A549 (cell line): Measurements from ENCODE around the gene PRR14. TPM values are rescaled to one million over a fixed set of nuclear protein-coding genes. Genes with fewer than 3 reads are reported as not detected.

Experiments
- ATAC-seq, 2 experiments: fragments of 200-7000 bp in 1 of 2; fragments of >200 bp in 1 of 2; cut with Nextera tagmentation in 1 of 2; cut with Tn5 transposase in 1 of 2; 3 replicates each; pipeline versions ENCODE4 v1.8.0 to v1.9.1; 2018 to 2020; ENCODE audit warnings: mild to moderate bottlenecking in 1 of 2, moderate library complexity in 1 of 2
- CTCF ChIA-PET: fragments of 300-600 bp; sonication (Branson Sonifier 250); formaldehyde crosslinking; extraction: SDS; loops from one replicate; lab custom pipeline; 2021; ENCODE audit warnings: antibody characterized with exemption, inconsistent platforms; lab: Yijun Ruan, JAX
- POLR2A ChIA-PET: fragments of 350-600 bp; formaldehyde crosslinking; extraction: SDS; loops from one replicate; lab custom pipeline; 2021; ENCODE audit warnings: antibody characterized with exemption, inconsistent platforms; lab: Yijun Ruan, JAX
- DNase-seq, 2 experiments: peaks; one replicate each; pipeline versions ENCODE4 v3.0.0 to v3.0.0-alpha.2; 2011 to 2016; ENCODE audit warnings: low read depth in 1 of 2, low spot score in 1 of 2
- FAIRE-seq: peaks from 2 replicates; lab custom pipeline; 2011; peaks lifted over from hg19 to GRCh38; lab: Jason Lieb, UNC
- H3K27ac ChIP-seq, 2 experiments: fragments of >200 bp; sonication (Bioruptor Twin); formaldehyde crosslinking; 3 replicates each; pipeline ENCODE4 v1.5.1; 2016 to 2017
- H3K4me1 ChIP-seq: fragments of >200 bp; sonication (Bioruptor Twin); formaldehyde crosslinking; 3 replicates; pipeline ENCODE4 v1.6.1; 2016
- H3K4me2 ChIP-seq: fragments of >200 bp; sonication (Bioruptor Twin); formaldehyde crosslinking; 3 replicates; pipeline ENCODE4 v1.6.1; 2016
- H3K4me3 ChIP-seq: fragments of >200 bp; sonication (Bioruptor Twin); formaldehyde crosslinking; 3 replicates; pipeline ENCODE4 v1.5.1; 2016
- H3K9me3 ChIP-seq: fragments of >200 bp; sonication (Bioruptor Twin); formaldehyde crosslinking; 3 replicates; pipeline ENCODE4 v1.6.1; 2016
- CEBPB ChIP-seq, 2 experiments: fragments of >200 bp in 1 of 2; sonication (Bioruptor Twin) in 1 of 2; formaldehyde crosslinking in 1 of 2; IDR thresholded peaks; 2 replicates each; pipeline ENCODE4 v1.6.1; 2012 to 2016
- CHD4 ChIP-seq: fragments of 200-600 bp; sonication (generic); IDR thresholded peaks from 2 replicates; pipeline ENCODE4 v1.6.1; 2016; ENCODE audit warnings: antibody characterized with exemption, mild to moderate bottlenecking, borderline replicate concordance
- E2F6 ChIP-seq: IDR thresholded peaks from 2 replicates; pipeline ENCODE4 v1.6.1; 2012; ENCODE audit warnings: low read depth, borderline replicate concordance
- EHF ChIP-seq: fragments of 250-450 bp; sonication (Bioruptor Pico); IDR thresholded peaks from 2 replicates; pipeline ENCODE4 v1.5.0; 2020; ENCODE audit warnings: mild to moderate bottlenecking
- EHMT2 ChIP-seq: fragments of 200-600 bp; sonication (generic); IDR thresholded peaks from 2 replicates; pipeline ENCODE4 v1.6.1; 2016; ENCODE audit warnings: antibody characterized with exemption, low read depth, mild to moderate bottlenecking, moderate library complexity
- ELK1 ChIP-seq: fragments of 150-350 bp; IDR thresholded peaks from 2 replicates; pipeline ENCODE4 v1.6.1; 2014; ENCODE audit warnings: low read depth, mild to moderate bottlenecking, low read length
- ESRRA ChIP-seq: fragments of 150-350 bp; IDR thresholded peaks from 2 replicates; pipeline ENCODE4 v1.6.1; 2014; ENCODE audit warnings: mild to moderate bottlenecking, low read length, borderline replicate concordance
- FOSB ChIP-seq: fragments of 250-450 bp; sonication (Bioruptor Pico); IDR thresholded peaks from 2 replicates; pipeline ENCODE4 v1.5.0; 2020; ENCODE audit warnings: mild to moderate bottlenecking, moderate library complexity
- FOSL2 ChIP-seq, 2 experiments: fragments of 450-650 bp in 1 of 2; fragments of >200 bp in 1 of 2; sonication (Bioruptor Twin) in 1 of 2; formaldehyde crosslinking; IDR thresholded peaks; 2 replicates each; pipeline versions ENCODE4 v1.5.0 to v1.6.1; 2016 to 2020; ENCODE audit warnings: mild to moderate bottlenecking in 1 of 2, moderate library complexity in 1 of 2
- FOXS1 ChIP-seq: fragments of 250-450 bp; sonication (Bioruptor Pico); IDR thresholded peaks from 2 replicates; pipeline ENCODE4 v1.5.0; 2020; ENCODE audit warnings: mild to moderate bottlenecking, moderate library complexity
- GATA3 ChIP-seq: IDR thresholded peaks from 2 replicates; pipeline ENCODE4 v1.6.1; 2012; ENCODE audit warnings: borderline replicate concordance
- HES2 ChIP-seq: fragments of >200 bp; sonication (Bioruptor Twin); formaldehyde crosslinking; IDR thresholded peaks from 2 replicates; pipeline ENCODE4 v1.6.1; 2016
- HMGXB4 ChIP-seq: fragments of 250-450 bp; sonication (Bioruptor Pico); IDR thresholded peaks from 2 replicates; pipeline ENCODE4 v1.5.0; 2021; ENCODE audit warnings: mild to moderate bottlenecking, moderate library complexity, borderline replicate concordance
- HOXA7 ChIP-seq: fragments of 250-450 bp; sonication (Bioruptor Pico); IDR thresholded peaks from 2 replicates; pipeline ENCODE4 v1.5.0; 2020; ENCODE audit warnings: mild to moderate bottlenecking, moderate library complexity
- HOXB13 ChIP-seq: fragments of 250-450 bp; sonication (Bioruptor Pico); IDR thresholded peaks from 2 replicates; pipeline ENCODE4 v1.5.0; 2020; ENCODE audit warnings: low read depth, mild to moderate bottlenecking, moderate library complexity
- HOXB5 ChIP-seq: fragments of 250-450 bp; sonication (Bioruptor Pico); IDR thresholded peaks from 2 replicates; pipeline ENCODE4 v1.5.0; 2020; ENCODE audit warnings: mild to moderate bottlenecking, moderate library complexity
- JUNB ChIP-seq: fragments of >200 bp; sonication (Bioruptor Twin); formaldehyde crosslinking; IDR thresholded peaks from 2 replicates; pipeline ENCODE4 v1.6.1; 2016
- KDM1A ChIP-seq: fragments of 200-600 bp; sonication (generic); IDR thresholded peaks from 2 replicates; pipeline ENCODE4 v1.6.1; 2016; ENCODE audit warnings: low read depth, mild to moderate bottlenecking
- MAFK ChIP-seq: fragments of 450-650 bp; IDR thresholded peaks from 2 replicates; pipeline ENCODE4 v1.6.1; 2014; ENCODE audit not compliant: partially characterized antibody
- MAX ChIP-seq: IDR thresholded peaks from 2 replicates; pipeline ENCODE4 v1.6.1; 2012
- MAZ ChIP-seq: fragments of 150-350 bp; IDR thresholded peaks from 2 replicates; pipeline ENCODE4 v1.6.1; 2014; ENCODE audit warnings: antibody characterized with exemption, low read depth, low read length, borderline replicate concordance
- MYC ChIP-seq: IDR thresholded peaks from 2 replicates; pipeline ENCODE4 v1.6.1; 2012; ENCODE audit warnings: mild to moderate bottlenecking, inconsistent platforms, low read length, improper control_type of control experiment, borderline replicate concordance
- PBX3 ChIP-seq: IDR thresholded peaks from 2 replicates; pipeline ENCODE4 v1.6.1; 2012
- POLR2A ChIP-seq: IDR thresholded peaks from 2 replicates; pipeline ENCODE4 v1.6.1; 2012; ENCODE audit warnings: mild to moderate bottlenecking, low read length
- RAD21 ChIP-seq, 2 experiments: fragments of >200 bp in 1 of 2; sonication (Bioruptor Twin) in 1 of 2; formaldehyde crosslinking in 1 of 2; IDR thresholded peaks in 1 of 2; conservative IDR thresholded peaks in 1 of 2; 2 replicates in 1 of 2; 3 replicates in 1 of 2; pipeline ENCODE4 v1.6.1; 2012 to 2018; ENCODE audit warnings: inconsistent platforms in 1 of 2
- RARB ChIP-seq: fragments of 250-450 bp; sonication (Bioruptor Pico); IDR thresholded peaks from 2 replicates; pipeline ENCODE4 v1.8.0; 2021; ENCODE audit warnings: mild to moderate bottlenecking, moderate library complexity
- RCOR1 ChIP-seq: fragments of 150-350 bp; IDR thresholded peaks from 2 replicates; pipeline ENCODE4 v1.6.1; 2014; ENCODE audit warnings: antibody characterized with exemption, low read length, low read depth
- RFX5 ChIP-seq: fragments of 450-650 bp; IDR thresholded peaks from 2 replicates; pipeline ENCODE4 v1.7.1; 2014; ENCODE audit warnings: antibody characterized with exemption, mild to moderate bottlenecking, moderate library complexity
- TP53 ChIP-seq: fragments of 250-450 bp; sonication (Bioruptor Pico); IDR thresholded peaks from 2 replicates; pipeline ENCODE4 v1.5.0; 2021; ENCODE audit warnings: mild to moderate bottlenecking, moderate library complexity
- USF2 ChIP-seq: fragments of 450-650 bp; IDR thresholded peaks from 2 replicates; pipeline ENCODE4 v1.6.1; 2014; ENCODE audit warnings: antibody characterized with exemption
- ZFP36 ChIP-seq: fragments of 450-650 bp; IDR thresholded peaks from 2 replicates; pipeline ENCODE4 v1.6.1; 2014; ENCODE audit warnings: borderline replicate concordance; ENCODE audit not compliant: partially characterized antibody
- WGBS: methylation state at CpG from one replicate; pipeline ENCODE4 v1.1.6; 2017; ENCODE audit errors: missing lambda C conversion rate; 5-methylcytosine and 5-hydroxymethylcytosine counted together
- polyA plus RNA-seq, 4 experiments: library from polyadenylated mRNA; depleted of rRNA in 3 of 4; stranded (reverse); fragments of >200 nt; fragmentation: RNase III in 1 of 4; extraction: RNeasy Plus Mini Kit Qiagen cat#74134 plus additional on column Dnase treatment in 1 of 4; gene quantifications; 2 replicates in 3 of 4; 3 replicates in 1 of 4; pipeline ENCODE4 v1.2.3, GENCODE V29; 2011 to 2017

PRR14 gene
- polyA plus RNA-seq, 2 of the 4 experiments (the other 2 are of a cell fraction) = 6.3 to 18.2 TPM

GRCh38 chr16:30698139-30698815, 47.5 kb downstream of the PRR14 start (continued):
- TF ChIP-seq RAD21 (conservative IDR thresholded peaks at IDR 0.05 in 1 of 2, IDR thresholded peaks at IDR 0.05 in 1 of 2) (no peak), HOXB5 (CRISPR knock-in tag) (no peak; the same call in 1 of the 2 replicates), FOXS1 (CRISPR knock-in tag) (no peak), ZFP36 (no peak), CEBPB (IDR thresholded peaks at IDR 0.05) (no peak), EHMT2 (no peak), RARB (no peak), MAZ (peak; percentile 73; the same call in 1 of the 2 replicates), JUNB (no peak), ESRRA (no peak), HOXB13 (CRISPR knock-in tag) (no peak)

- ChIA-PET CTCF (no interaction called here), POLR2A (interaction anchor here (0.5 to 2.4 kb wide), 5 partner anchors 10 to 186 kb away, joined by 3 to 7 read pairs (median 3); partner anchors contain the start of genes FBRS and PHKG2)
- H3K9me3 ChIP-seq = no peaks in the 10 kb centered on the region
- 2% methylated on average over 21 of the region's 57 CpGs for WGBS
- FAIRE-seq (no peak), ATAC-seq (peak; percentile 55 to 67), DNase-seq (peak; percentile 86 to 87)
- H3K4me3 ChIP-seq = peak within 1 kb of the TSS; percentile 90
- H3K4me2 ChIP-seq = peak within 1 kb of the TSS; percentile 94
- peaks cover 15% of the 10 kb centered on the region for H3K4me1 ChIP-seq
- H3K27ac ChIP-seq = peak within 1 kb of the TSS; percentile 97 to 99
- TF ChIP-seq MAFK (no peak), MYC (no peak; the same call in 1 of the 2 replicates), GATA3 (no peak), RAD21 (conservative IDR thresholded peaks at IDR 0.05 in 1 of 2, IDR thresholded peaks at IDR 0.05 in 1 of 2) (no peak), POLR2A (peak; percentile 63), RFX5 (no peak), FOXS1 (CRISPR knock-in tag) (no peak), FOSL2 (IDR thresholded peaks at IDR 0.05) (no peak), FOSL2 (CRISPR knock-in tag; IDR thresholded peaks at IDR 0.05) (0 out of 2 replicates have a peak, but pooled peaks have one; percentile 23), KDM1A (no peak), ELK1 (no peak), TP53 (CRISPR knock-in tag) (no peak), USF2 (no peak), HMGXB4 (CRISPR knock-in tag) (no peak), HES2 (no peak), E2F6 (no peak), CHD4 (no peak), EHMT2 (no peak), RCOR1 (no peak), HOXA7 (no peak), PBX3 (no peak), FOSB (CRISPR knock-in tag) (no peak), HOXB13 (CRISPR knock-in tag) (0 out of 2 replicates have a peak, but pooled peaks have one; percentile 69), EHF (no peak), JUNB (no peak), MAX (peak; percentile 69; the same call in 1 of the 2 replicates)
Measured at GRCh38 chr16:30698816-30699614, 48.3 kb downstream of the PRR14 start, which contains the start of gene SRCAP. SRCAP (plus strand) TSS chr16:30699171; CDS start chr16:30700825, 1,654 bp downstream.
